Breast epithelium (tissue), 3 donors: ENCODE results near the gene SRGAP3.

Source experiments
- CTCF ChIP-seq, 3 donors: fragments of 450-650 bp; IDR thresholded peaks; one replicate each; pipeline ENCODE4 v1.5.1; 2016 to 2017; ENCODE audit warnings: antibody characterized with exemption in 3 of 3, mild to moderate bottlenecking in 3 of 3, moderate library complexity in 3 of 3
- POLR2A ChIP-seq: fragments of 450-650 bp; IDR thresholded peaks from one replicate; pipeline ENCODE4 v1.6.1; 2016; ENCODE audit warnings: antibody characterized with exemption, mild to moderate bottlenecking, moderate library complexity
- POLR2AphosphoS5 ChIP-seq, 3 donors: sonication (generic); formaldehyde crosslinking; IDR thresholded peaks; one replicate each; pipeline ENCODE4 v1.6.1; 2017; ENCODE audit warnings: antibody characterized with exemption in 3 of 3

- no peak for TF ChIP-seq CTCF (IDR thresholded peaks at IDR 0.05)
- TF ChIP-seq POLR2A = no peak
- TF ChIP-seq POLR2AphosphoS5 (IDR thresholded peaks at IDR 0.05) = no peak
These were observed 54.8 kb downstream of the SRGAP3 start for GRCh38 chr3:9194509-9195184.
